Mucosa of gallbladder (tissue), 1 donor: ENCODE data around the gene ITGA4. TPM values are rescaled to one million over a fixed set of nuclear protein-coding genes. Genes with fewer than 3 reads are reported as not detected.
"Not testable (repeated sequence)": the region's sequence is repeated elsewhere in the genome, so short reads cannot be mapped to it uniquely, and the experiment has no call there.

Experiments used
- DNase-seq: peaks from one replicate; pipeline ENCODE4 v3.0.0-alpha.2; 2020; ENCODE audit warnings: low spot score
- total RNA-seq: library from RNA; stranded (reverse); gene quantifications from one replicate; pipeline ENCODE4 v1.2.1, GENCODE V29; 2021
- donor health status: DM: no; HTN: no; CAD: no.

The ITGA4 gene
- total RNA-seq = 12.3 TPM

- peak; percentile 71 for DNase-seq
Measured at GRCh38 chr2:181457121-181457740, at the start of gene ITGA4. Gene ITGA4 (plus strand): TSS chr2:181457386. CDS start chr2:181457655, 269 bp downstream.

GRCh38 chr2:181408861-181409260, 48.3 kb upstream of the ITGA4 start:
- no peak for DNase-seq

GRCh38 chr2:181411105-181411849, 45.9 kb upstream of the ITGA4 start:
- no peak for DNase-seq

GRCh38 chr2:181419129-181419855, 37.9 kb upstream of the ITGA4 start:
- DNase-seq = no peak

GRCh38 chr2:181420259-181421130, 36.7 kb upstream of the ITGA4 start:
- DNase-seq = no peak

GRCh38 chr2:181421131-181421458, 36.1 kb upstream of the ITGA4 start:
- DNase-seq = no peak

GRCh38 chr2:181421464-181421863, 35.7 kb upstream of the ITGA4 start:
- no peak for DNase-seq

- DNase-seq = no peak
Measured at GRCh38 chr2:181426672-181427071, 30.5 kb upstream of the ITGA4 start.

GRCh38 chr2:181430406-181431118, 26.6 kb upstream of the ITGA4 start:
- DNase-seq = no peak

GRCh38 chr2:181431674-181432073, 25.5 kb upstream of the ITGA4 start:
- no peak for DNase-seq

- DNase-seq = no peak
Measured at GRCh38 chr2:181438261-181438660, 18.9 kb upstream of the ITGA4 start.

GRCh38 chr2:181440344-181440743, 16.8 kb upstream of the ITGA4 start:
- no peak for DNase-seq

- DNase-seq = no peak
Measured at GRCh38 chr2:181440919-181441318, 16.3 kb upstream of the ITGA4 start.

- DNase-seq = no peak
Measured at GRCh38 chr2:181441670-181442069, 15.5 kb upstream of the ITGA4 start.

GRCh38 chr2:181444654-181445053, 12.5 kb upstream of the ITGA4 start:
- no peak for DNase-seq

GRCh38 chr2:181446985-181447384, 10.2 kb upstream of the ITGA4 start:
- DNase-seq = no peak

GRCh38 chr2:181449278-181449677, 7.9 kb upstream of the ITGA4 start:
- DNase-seq = not testable (repeated sequence)

- DNase-seq = no peak
Measured at GRCh38 chr2:181454686-181455450, 2.3 kb upstream of the ITGA4 start.

- peak; percentile 53 for DNase-seq
Measured at GRCh38 chr2:181456660-181457120, 496 bp upstream of the ITGA4 start.

- DNase-seq = peak; percentile 11
Measured at GRCh38 chr2:181457741-181458425, 697 bp downstream of the ITGA4 start.
